H1 (cell line): Measurements from ENCODE around the gene CTDP1. TPM values are rescaled to one million over a fixed set of nuclear protein-coding genes. Genes with fewer than 3 reads are reported as not detected.

Experiments
- CTCF ChIA-PET: fragments of 300-600 bp; sonication (Branson Sonifier 250); formaldehyde crosslinking; loops from one replicate; lab custom pipeline; 2021; ENCODE audit not compliant: partially characterized antibody; lab: Charles Lee
- POLR2A ChIA-PET: fragments of 300-600 bp; sonication (Branson Sonifier 250); formaldehyde crosslinking; loops from one replicate; lab custom pipeline; 2021; ENCODE audit warnings: inconsistent platforms; ENCODE audit not compliant: partially characterized antibody; lab: Charles Lee
- DNase-seq, 2 experiments: peaks; one replicate each; pipeline versions ENCODE4 v3.0.0 to v3.0.0-alpha.2; 2010 to 2022; ENCODE audit warnings: low spot score in 2 of 2, low read depth in 1 of 2, mixed read lengths in 1 of 2
- FAIRE-seq: peaks from 2 replicates; lab custom pipeline; 2011; peaks lifted over from hg19 to GRCh38; lab: Jason Lieb, UNC
- H2AFZ ChIP-seq: 2 replicates; pipeline ENCODE4 v1.8.1; 2012; ENCODE audit warnings: low read length, inconsistent platforms
- H2AK5ac ChIP-seq: 2 replicates; pipeline ENCODE4 v1.6.1; 2013; ENCODE audit warnings: low read depth, low read length
- H2BK120ac ChIP-seq: replicated peaks from 2 replicates; pipeline ENCODE3; 2013; ENCODE audit warnings: low read depth, low read length, inconsistent platforms
- H2BK12ac ChIP-seq: 2 replicates; pipeline ENCODE4 v1.6.1; 2013; ENCODE audit warnings: low read depth, low read length
- H2BK15ac ChIP-seq: 2 replicates; pipeline ENCODE4 v1.6.1; 2013; ENCODE audit warnings: low read length
- H2BK20ac ChIP-seq: 2 replicates; pipeline ENCODE4 v1.6.1; 2013; ENCODE audit warnings: low read length
- H2BK5ac ChIP-seq: 2 replicates; pipeline ENCODE4 v1.6.1; 2013; ENCODE audit warnings: low read depth, low read length
- H3K14ac ChIP-seq: 2 replicates; pipeline ENCODE4 v1.6.1; 2013; ENCODE audit warnings: inconsistent platforms; ENCODE audit not compliant: insufficient read length
- H3K18ac ChIP-seq: 2 replicates; pipeline ENCODE4 v1.6.1; 2013; ENCODE audit warnings: low read length; ENCODE audit errors: extremely low read depth
- H3K23ac ChIP-seq: 2 replicates; pipeline ENCODE4 v1.6.1; 2013; ENCODE audit warnings: inconsistent platforms; ENCODE audit not compliant: insufficient read length
- H3K23me2 ChIP-seq: 2 replicates; pipeline ENCODE4 v1.6.1; 2013; ENCODE audit warnings: low read depth, low read length
- H3K27ac ChIP-seq: 2 replicates; pipeline ENCODE4 v1.6.1; 2011; ENCODE audit warnings: low read depth, low read length, inconsistent platforms
- H3K27me3 ChIP-seq, 4 experiments: replicated peaks in 1 of 4; 1 replicate in 1 of 4; 2 replicates in 3 of 4; pipeline versions ENCODE4 v1.6.1 to v1.8.1; 2011 to 2013; ENCODE audit warnings: low read length in 3 of 4, mild to moderate bottlenecking in 3 of 4, inconsistent platforms in 2 of 4, mixed read lengths in 2 of 4, moderate library complexity in 1 of 4; ENCODE audit not compliant: control insufficient read depth in 3 of 4, insufficient read depth in 3 of 4; ENCODE audit errors: extremely low read depth in 1 of 4
- H3K36me3 ChIP-seq, 4 experiments: 2 replicates each; pipeline versions ENCODE4 v1.6.1 to v1.8.1; 2011 to 2013; ENCODE audit warnings: mild to moderate bottlenecking in 4 of 4, low read length in 3 of 4, moderate library complexity in 2 of 4, control low read depth in 1 of 4, inconsistent platforms in 1 of 4; ENCODE audit not compliant: insufficient read depth in 4 of 4, control insufficient read depth in 2 of 4
- H3K4ac ChIP-seq: replicated peaks from 2 replicates; pipeline ENCODE3; 2013; ENCODE audit warnings: low read length, low read depth, mixed read lengths, inconsistent platforms; ENCODE audit not compliant: insufficient read length
- H3K4me1 ChIP-seq, 4 experiments: replicated peaks in 1 of 4; 1 replicate in 1 of 4; 2 replicates in 3 of 4; pipeline versions ENCODE4 v1.6.1 to v1.8.1; 2011 to 2013; ENCODE audit warnings: low read length in 3 of 4, inconsistent platforms in 2 of 4, mixed read lengths in 1 of 4; ENCODE audit not compliant: insufficient read depth in 4 of 4, control insufficient read depth in 3 of 4
- H3K4me2 ChIP-seq, 2 experiments: 2 replicates each; pipeline versions ENCODE4 v1.6.1 to v1.8.1; 2011 to 2013; ENCODE audit warnings: low read depth in 2 of 2, low read length in 2 of 2, control low read depth in 1 of 2, inconsistent platforms in 1 of 2, mild to moderate bottlenecking in 1 of 2; ENCODE audit not compliant: insufficient read depth in 1 of 2
- H3K4me3 ChIP-seq, 4 experiments: fragments of 200-600, 300-600 bp in 1 of 4; sonication (generic), shearing (Covaris generic), sonication (Bioruptor Twin) in 1 of 4; 2 replicates each; pipeline versions ENCODE4 v1.5.1 to v1.8.1; 2011 to 2016; ENCODE audit warnings: low read length in 4 of 4, low read depth in 3 of 4, control low read depth in 2 of 4, inconsistent platforms in 2 of 4, mild to moderate bottlenecking in 2 of 4, mixed read lengths in 1 of 4, moderate library complexity in 1 of 4; ENCODE audit not compliant: insufficient read depth in 2 of 4; ENCODE audit errors: extremely low read depth in 1 of 4
- H3K56ac ChIP-seq: replicated peaks from 2 replicates; pipeline ENCODE3; 2013; ENCODE audit warnings: low read depth, mild to moderate bottlenecking, mixed read lengths, low read length, inconsistent platforms; ENCODE audit not compliant: insufficient read length
- H3K79me1 ChIP-seq: 2 replicates; pipeline ENCODE4 v1.6.1; 2013; ENCODE audit warnings: low read depth, low read length, control low read depth
- H3K79me2 ChIP-seq, 2 experiments: 2 replicates each; pipeline versions ENCODE4 v1.6.1 to v1.8.1; 2012 to 2013; ENCODE audit warnings: low read length in 2 of 2, mild to moderate bottlenecking in 2 of 2, inconsistent platforms in 1 of 2; ENCODE audit not compliant: insufficient read depth in 2 of 2, control insufficient read depth in 1 of 2
- H3K9ac ChIP-seq, 4 experiments: replicated peaks in 1 of 4; 1 replicate in 1 of 4; 2 replicates in 3 of 4; pipeline versions ENCODE4 v1.6.1 to v1.8.1; 2011 to 2013; ENCODE audit warnings: low read depth in 3 of 4, low read length in 3 of 4, control low read depth in 2 of 4, mild to moderate bottlenecking in 2 of 4, moderate library complexity in 2 of 4, inconsistent platforms in 1 of 4; ENCODE audit errors: extremely low read depth in 1 of 4
- H3K9me3 ChIP-seq, 2 experiments: 2 replicates each; pipeline versions ENCODE4 v1.6.1 to v1.8.1; 2012 to 2013; ENCODE audit warnings: mild to moderate bottlenecking in 2 of 2, moderate library complexity in 2 of 2, control low read depth in 1 of 2, inconsistent platforms in 1 of 2, low read depth in 1 of 2, low read length in 1 of 2, mixed read lengths in 1 of 2; ENCODE audit not compliant: insufficient read depth in 2 of 2
- H4K20me1 ChIP-seq, 2 experiments: replicated peaks in 1 of 2; 2 replicates each; pipeline versions ENCODE3 to v1.8.1; 2011 to 2013; ENCODE audit warnings: inconsistent platforms in 2 of 2, low read length in 2 of 2, mild to moderate bottlenecking in 1 of 2; ENCODE audit not compliant: insufficient read depth in 2 of 2, control insufficient read depth in 1 of 2
- H4K5ac ChIP-seq: 2 replicates; pipeline ENCODE4 v1.6.1; 2013; ENCODE audit warnings: low read length, low read depth, mixed read lengths, inconsistent platforms; ENCODE audit not compliant: insufficient read length
- H4K8ac ChIP-seq: 2 replicates; pipeline ENCODE4 v1.8.0; 2013; ENCODE audit warnings: mild to moderate bottlenecking, moderate library complexity, low read length, inconsistent platforms; ENCODE audit not compliant: insufficient read depth; ENCODE audit errors: extremely low read depth
- H4K91ac ChIP-seq: replicated peaks from 2 replicates; pipeline ENCODE3; 2013; ENCODE audit warnings: low read length, mixed read lengths, inconsistent platforms; ENCODE audit not compliant: insufficient read length
- EGR1 ChIP-seq: IDR thresholded peaks from 2 replicates; pipeline ENCODE4 v1.6.1; 2011; ENCODE audit warnings: low read depth, low read length, borderline replicate concordance
- EZH2 ChIP-seq: fragments of 200-600 bp; sonication (generic); IDR thresholded peaks from 2 replicates; pipeline ENCODE4 v1.7.1; 2012; ENCODE audit warnings: low read depth, mild to moderate bottlenecking, moderate library complexity, low read length, inconsistent platforms; ENCODE audit not compliant: severe bottlenecking
- GABPA ChIP-seq: IDR thresholded peaks from 2 replicates; pipeline ENCODE4 v1.6.1; 2011; ENCODE audit warnings: mild to moderate bottlenecking, low read length, moderate library complexity, borderline replicate concordance; ENCODE audit not compliant: insufficient read depth
- JUND ChIP-seq: IDR thresholded peaks from 2 replicates; pipeline ENCODE4 v1.6.1; 2011; ENCODE audit warnings: mild to moderate bottlenecking, improper control_type of control experiment, low read length
- KDM4A ChIP-seq: IDR thresholded peaks from one replicate; pipeline ENCODE4 v1.7.1; 2012; ENCODE audit warnings: low read depth, mild to moderate bottlenecking, moderate library complexity, low read length, inconsistent platforms; ENCODE audit not compliant: severe bottlenecking
- NANOG ChIP-seq: IDR thresholded peaks from 2 replicates; pipeline ENCODE4 v1.6.1; 2011; ENCODE audit warnings: low read length, low read depth, mild to moderate bottlenecking, inconsistent platforms; ENCODE audit not compliant: insufficient read depth, poor library complexity, severe bottlenecking
- NRF1 ChIP-seq: IDR thresholded peaks from 2 replicates; pipeline ENCODE4 v1.6.1; 2011; ENCODE audit warnings: mild to moderate bottlenecking, low read depth, low read length, improper control_type of control experiment
- RBBP5 ChIP-seq: IDR thresholded peaks from 2 replicates; pipeline ENCODE4 v1.7.1; 2012; ENCODE audit warnings: low read depth, mild to moderate bottlenecking, inconsistent platforms, low read length, moderate library complexity, borderline replicate concordance
- RXRA ChIP-seq: IDR thresholded peaks from 2 replicates; pipeline ENCODE4 v1.6.1; 2011; ENCODE audit warnings: low read depth, mild to moderate bottlenecking, low read length, moderate library complexity; ENCODE audit not compliant: insufficient read depth
- SAP30 ChIP-seq: fragments of 300-600 bp; sonication (generic); IDR thresholded peaks from 2 replicates; pipeline ENCODE4 v1.7.1; 2012; ENCODE audit warnings: low read length, moderate library complexity, mild to moderate bottlenecking, inconsistent platforms; ENCODE audit not compliant: insufficient read depth, insufficient replicate concordance
- SIRT6 ChIP-seq: IDR thresholded peaks from one replicate; pipeline ENCODE4 v1.7.1; 2012; ENCODE audit warnings: low read length, inconsistent platforms
- SP4 ChIP-seq: IDR thresholded peaks from 2 replicates; pipeline ENCODE4 v1.6.1; 2012; ENCODE audit warnings: low read length, inconsistent platforms
- TAF1 ChIP-seq: IDR thresholded peaks from 2 replicates; pipeline ENCODE4 v1.6.1; 2011; ENCODE audit warnings: mild to moderate bottlenecking, low read depth, low read length
- WGBS, 2 experiments: shearing (Covaris generic) in 1 of 2; methylation state at CpG; one replicate each; pipeline versions ENCODE4 v1.1.6 to v1.1.7; 2013 to 2015; ENCODE audit warnings: low lambda C conversion rate in 2 of 2, mixed read lengths in 2 of 2, inconsistent platforms in 1 of 2, low coverage in 1 of 2, missing lambda C conversion rate in 1 of 2; ENCODE audit not compliant: insufficient replicate concordance in 2 of 2, insufficient coverage in 1 of 2, insufficient read length in 1 of 2; ENCODE audit errors: extremely low coverage in 1 of 2, missing lambda C conversion rate in 1 of 2; 5-methylcytosine and 5-hydroxymethylcytosine counted together
- polyA plus RNA-seq, 7 experiments: library from polyadenylated mRNA; depleted of rRNA in 3 of 7; stranded (reverse) in 5 of 7; unstranded in 2 of 7; fragments of >200 nt in 5 of 7; fragments of 200-250 nt in 2 of 7; gene quantifications; 1 replicate in 5 of 7; 2 replicates in 1 of 7; 4 replicates in 1 of 7; pipeline versions ENCODE4 v1.2.1 to v1.2.3, GENCODE V29; 2011 to 2013; ENCODE audit warnings: missing spikeins in 2 of 7, mixed read lengths in 2 of 7
- total RNA-seq: library from RNA; stranded (reverse); fragmentation: NEBNext Ultra II Directional; extraction: Animal tissue kit (Norgen Biotek cat#: 25700); gene quantifications from 2 replicates; pipeline ENCODE4 v1.2.1, GENCODE V29; 2021

The CTDP1 gene
- total and polyA plus RNA-seq, 2 of the 8 experiments (the other 6 are each of a cell fraction or from before 2014, with no cell fraction given), result 16.6 to 37.0 TPM

DNA sequence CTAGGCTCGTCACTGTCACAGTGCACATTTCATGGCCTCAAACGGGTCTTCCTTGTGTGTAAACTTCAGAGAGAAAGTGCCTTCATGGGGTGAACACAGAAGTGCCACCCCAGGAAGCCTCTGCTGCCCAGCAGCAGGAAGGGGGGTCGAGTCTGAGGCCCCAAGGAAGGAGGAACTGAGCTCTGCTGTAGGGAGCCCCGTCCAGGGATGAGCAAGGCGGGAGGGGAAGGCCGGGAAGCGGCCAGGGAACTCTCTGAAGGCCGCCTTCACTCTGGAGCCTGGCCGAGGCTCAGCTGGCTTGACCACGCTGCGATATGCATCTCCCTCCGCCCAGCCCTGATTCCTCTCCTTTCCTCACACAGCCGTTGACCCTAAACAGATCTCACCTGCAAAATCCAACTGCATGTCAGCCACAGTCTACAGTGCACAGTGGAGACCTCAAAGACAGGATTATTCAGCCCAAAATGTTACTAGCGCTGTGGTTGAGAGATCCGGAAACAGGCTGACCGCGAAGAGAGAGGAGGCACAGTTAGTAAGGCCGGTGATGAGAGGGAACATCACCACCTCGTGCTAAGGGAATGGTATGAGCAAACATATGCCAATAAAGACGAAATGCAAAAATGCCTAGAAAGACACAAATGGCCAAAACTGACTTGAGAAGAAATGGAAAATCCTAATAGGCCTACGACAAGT is 34.2 kb upstream of the CTDP1 start:
- Histone ChIP-seq H3K27me3 (no peaks in the 10 kb centered on the region; a peak in 1 of 7 replicates), H2AK5ac (no peak overlapping the region), H3K4me3 (no peak overlapping the region), H2AFZ (peak overlapping the region; percentile 57; the same call in 1 of the 2 replicates), H3K56ac (no peak overlapping the region), H3K9ac (no peak overlapping the region), H3K79me1 (no peaks in the 10 kb centered on the region), H3K18ac (no peak overlapping the region), H3K36me3 (no peaks in the 10 kb centered on the region; a peak in 1 of 8 replicates), H2BK5ac (no peak overlapping the region), H3K4ac (no peak overlapping the region), H3K4me2 (no peak overlapping the region), H3K14ac (no peak overlapping the region), H3K23ac (no peak overlapping the region), H3K79me2 (no peaks in the 10 kb centered on the region), H3K9me3 (no peaks in the 10 kb centered on the region), H4K91ac (no peak overlapping the region), H2BK120ac (no peak overlapping the region), H4K5ac (no peak overlapping the region), H3K23me2 (no peaks in the 10 kb centered on the region), H4K20me1 (no peaks in the 10 kb centered on the region), H4K8ac (no peak overlapping the region; the same call in 1 of the 2 replicates), H3K4me1 (no peaks in the 10 kb centered on the region), H2BK15ac (0 out of 2 replicates have a peak overlapping the region, but pooled peaks have one; percentile 72), H2BK20ac (no peak overlapping the region), H2BK12ac (no peak overlapping the region; the same call in 1 of the 2 replicates), H3K27ac (no peak overlapping the region)
- ChIA-PET CTCF (interaction anchor here (0.7 to 3.9 kb wide), 6 partner anchors 17 to 269 kb away, joined by 3 to 35 read pairs (median 3); no protein-coding TSS in a partner anchor), POLR2A (no interaction called here)
- 83% methylated on average over 19 of the region's 21 CpGs; no CpG with 5 or more reads in 1 of the 2 experiments for WGBS, 2 experiments
- no peak for DNase-seq
- no peak for FAIRE-seq
- no peak for TF ChIP-seq RXRA
- TF ChIP-seq EGR1, result no peak
- no peak for TF ChIP-seq SIRT6
- TF ChIP-seq KDM4A, result no peak
- TF ChIP-seq EZH2, result no peak
- TF ChIP-seq JUND, result no peak
- TF ChIP-seq GABPA, result no peak
- TF ChIP-seq SP4, result no peak
- TF ChIP-seq NRF1, result no peak
- TF ChIP-seq RBBP5, result no peak
- TF ChIP-seq SAP30, result no peak
- TF ChIP-seq TAF1, result no peak
- no peak for TF ChIP-seq NANOG
